Fibroblast of the conjunctiva (primary cell): ENCODE results near the gene NCOA7.
"Not testable (repeated sequence)": the region's sequence is repeated elsewhere in the genome, so short reads cannot be mapped to it uniquely, and the experiment has no call there.

Experiments used
- DNase-seq: peaks from one replicate; pipeline ENCODE4 v3.0.0-alpha.2; 2010; ENCODE audit warnings: low read depth

The NCOA7 gene

GRCh38 chr6:125949069-125949468 is 158.3 kb downstream of the NCOA7 start:
- DNase-seq: no peak

- DNase-seq: no peak
These were observed 159.5 kb downstream of the NCOA7 start for GRCh38 chr6:125950293-125950692.

GRCh38 chr6:125950716-125951115 is 160.0 kb downstream of the NCOA7 start:
- not testable (repeated sequence) for DNase-seq

GRCh38 chr6:125951323-125951722 is 160.6 kb downstream of the NCOA7 start:
- DNase-seq: no peak

- no peak for DNase-seq
These were observed 162.2 kb downstream of the NCOA7 start for GRCh38 chr6:125952764-125953501.

GRCh38 chr6:125953502-125953875 is 162.7 kb downstream of the NCOA7 start:
- DNase-seq: no peak

- DNase-seq: no peak
These were observed 164.1 kb downstream of the NCOA7 start for GRCh38 chr6:125954735-125955339.

GRCh38 chr6:125955973-125956372 is 165.2 kb downstream of the NCOA7 start:
- DNase-seq: no peak

- DNase-seq: peak; percentile 94
These were observed 166.0 kb downstream of the NCOA7 start, which contains the start of gene HINT3 for GRCh38 chr6:125956506-125957390. HINT3 (plus strand) TSS chr6:125956770; CDS start chr6:125956978, 208 bp downstream.

- DNase-seq: no peak
These were observed 166.6 kb downstream of the NCOA7 start for GRCh38 chr6:125957391-125957693.

GRCh38 chr6:125957845-125958244 is 167.1 kb downstream of the NCOA7 start:
- no peak for DNase-seq

GRCh38 chr6:125959041-125959440 is 168.3 kb downstream of the NCOA7 start:
- no peak for DNase-seq

- DNase-seq: no peak
These were observed 170.4 kb downstream of the NCOA7 start for GRCh38 chr6:125961117-125961516.

GRCh38 chr6:125962900-125963497 is 172.2 kb downstream of the NCOA7 start:
- DNase-seq: no peak

- no peak for DNase-seq
These were observed 173.1 kb downstream of the NCOA7 start for GRCh38 chr6:125963817-125964216.

- DNase-seq: no peak
These were observed 175.8 kb downstream of the NCOA7 start for GRCh38 chr6:125966569-125966968.

GRCh38 chr6:125968493-125968892 is 177.7 kb downstream of the NCOA7 start:
- no peak for DNase-seq

GRCh38 chr6:125970760-125971159 is 180.0 kb downstream of the NCOA7 start:
- DNase-seq: no peak

- DNase-seq: not testable (repeated sequence)
These were observed 181.7 kb downstream of the NCOA7 start for GRCh38 chr6:125972478-125972877.

- peak; percentile 65 for DNase-seq
These were observed 183.6 kb downstream of the NCOA7 start for GRCh38 chr6:125974214-125974866.

GRCh38 chr6:125979101-125979500 is 188.3 kb downstream of the NCOA7 start:
- no peak for DNase-seq
